Metanephros (tissue), 2 donors: ENCODE measurements around the gene KRTCAP2. TPM values are rescaled to one million over a fixed set of nuclear protein-coding genes. Genes with fewer than 3 reads are reported as not detected.

Experiments
- small RNA-seq: library from RNA; depleted of rRNA; stranded (forward); fragments of <200 nt; gene quantifications from one replicate; pipeline ENCODE3, GENCODE V24; 2014; ENCODE audit warnings: low replicate concordance
- total RNA-seq: library from RNA; depleted of rRNA; stranded (reverse); fragments of >200 nt; gene quantifications from one replicate; pipeline ENCODE4 v1.2.3, GENCODE V29; 2014

Gene KRTCAP2
- 80.7 TPM for total RNA-seq

DNA sequence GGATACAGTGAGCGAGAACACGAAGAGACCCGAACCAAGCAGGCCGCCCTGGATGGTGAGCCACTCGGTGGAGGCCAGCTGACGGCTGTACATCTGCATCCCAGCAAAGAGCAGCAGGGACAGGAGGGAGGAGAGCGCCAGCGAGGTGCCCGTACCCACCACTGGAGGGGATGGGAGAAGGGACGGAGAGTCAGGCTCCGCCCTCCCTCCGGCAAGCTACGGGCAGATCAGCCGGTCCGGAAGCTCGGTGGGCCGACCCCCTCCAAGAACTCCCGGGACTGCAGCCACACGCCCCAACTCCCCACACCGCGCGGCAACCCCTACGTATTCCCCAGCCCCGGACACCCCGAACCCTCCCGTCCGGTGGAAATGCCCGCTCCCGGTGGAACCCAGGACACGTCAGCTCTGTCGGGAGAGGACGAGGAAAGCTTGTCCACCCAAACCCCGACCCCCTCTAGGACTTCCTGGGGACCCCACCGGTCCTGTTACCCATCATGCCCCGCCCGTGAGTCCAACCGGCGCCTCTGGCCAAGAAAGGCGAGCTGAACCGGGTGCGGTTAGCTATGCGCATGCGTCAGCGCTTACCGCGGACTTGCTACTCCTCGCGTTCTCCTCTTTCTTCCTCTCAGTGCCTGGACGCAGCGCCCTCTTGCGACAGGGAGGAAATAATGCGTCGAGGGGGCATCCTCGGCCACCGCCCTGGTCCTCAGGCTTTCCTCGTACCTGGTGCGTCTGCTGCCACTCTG is at the start of gene KRTCAP2:
Gene KRTCAP2, minus strand, starts transcription at position 573 of the 746 bp plus-strand sequence. Its CDS starts 80 bp downstream, at position 493.

DNA sequence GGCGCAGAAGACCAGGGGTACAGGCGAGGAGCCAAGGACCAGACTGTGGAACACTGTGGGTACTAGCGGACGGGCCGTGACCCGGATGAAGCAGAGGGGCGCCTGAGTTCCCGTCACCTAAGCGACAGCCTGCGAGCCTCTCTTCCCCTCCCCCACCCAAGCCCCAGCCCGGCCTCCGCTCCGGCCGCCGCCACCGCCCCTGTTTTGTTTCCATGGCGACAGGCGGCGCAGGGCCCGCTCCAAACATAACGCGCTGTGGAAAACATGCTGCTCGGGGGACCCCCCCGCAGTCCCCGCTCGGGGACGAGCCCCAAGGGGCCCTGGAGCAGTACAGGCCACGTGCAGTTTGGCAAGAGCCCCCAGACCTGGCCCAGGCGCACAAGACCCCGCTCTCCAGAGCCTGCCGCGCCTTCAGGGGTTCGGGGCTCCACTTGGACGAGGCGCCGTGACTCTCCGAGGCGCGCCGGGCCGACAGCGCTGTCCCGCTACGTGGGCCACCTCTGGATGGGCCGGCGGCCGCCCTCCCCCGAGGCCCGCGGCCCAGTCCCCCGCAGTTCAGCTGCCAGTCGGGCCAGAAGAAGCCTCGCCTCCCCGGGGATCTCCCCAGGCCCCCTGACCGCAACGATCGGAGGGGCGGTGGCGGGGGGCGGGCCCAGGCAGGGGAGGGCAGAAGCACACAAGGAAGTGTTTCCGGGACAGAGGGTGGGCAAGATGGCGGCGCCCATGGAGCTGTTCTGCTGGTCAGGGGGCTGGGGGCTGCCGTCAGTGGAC is 35.6 kb upstream of the KRTCAP2 start, which contains the start of gene MTX1:
Gene MTX1, plus strand, starts transcription at position 155 of the 771 bp plus-strand sequence. Its CDS starts 110 bp downstream, at position 265.

DNA sequence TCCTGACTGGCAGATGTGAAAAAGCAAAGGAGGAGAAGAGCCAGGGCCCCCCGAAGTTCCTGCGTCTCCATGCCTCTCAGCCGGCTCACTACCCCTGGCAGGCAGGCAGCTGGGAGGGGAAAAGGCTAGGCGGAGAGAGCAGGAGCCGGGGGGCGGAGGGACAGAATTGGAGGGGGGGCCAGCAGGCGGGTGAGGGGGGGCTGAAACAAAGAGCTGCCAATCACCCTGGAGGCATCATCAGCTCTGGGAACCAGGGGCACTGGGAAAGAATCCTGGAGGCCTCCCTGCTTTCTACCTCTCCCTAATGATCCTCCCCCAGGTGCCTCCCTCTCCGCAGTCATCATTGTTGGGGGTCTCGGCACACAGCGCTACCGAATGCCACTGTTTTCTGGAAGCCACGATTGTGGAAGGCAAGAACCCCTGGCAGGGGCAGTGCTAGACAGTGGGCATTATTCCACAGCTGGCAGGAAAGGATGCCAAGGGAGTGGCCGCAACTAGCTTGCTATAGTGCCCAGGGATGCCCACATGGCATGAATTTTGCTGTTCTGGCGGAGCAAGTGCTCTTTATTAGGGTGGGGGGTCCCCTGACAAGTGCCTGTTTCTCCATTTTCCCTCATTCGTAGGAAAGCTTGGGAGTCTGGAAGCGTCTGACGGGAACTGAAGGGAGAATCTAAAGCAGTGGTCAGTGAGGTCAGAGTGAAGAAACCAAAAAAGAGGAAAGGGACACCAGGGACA is 34.9 kb upstream of the KRTCAP2 start, which contains the start of gene THBS3:
Gene THBS3, minus strand, starts transcription at position 92 of the 735 bp plus-strand sequence. Its CDS starts 21 bp downstream, at position 71.

DNA sequence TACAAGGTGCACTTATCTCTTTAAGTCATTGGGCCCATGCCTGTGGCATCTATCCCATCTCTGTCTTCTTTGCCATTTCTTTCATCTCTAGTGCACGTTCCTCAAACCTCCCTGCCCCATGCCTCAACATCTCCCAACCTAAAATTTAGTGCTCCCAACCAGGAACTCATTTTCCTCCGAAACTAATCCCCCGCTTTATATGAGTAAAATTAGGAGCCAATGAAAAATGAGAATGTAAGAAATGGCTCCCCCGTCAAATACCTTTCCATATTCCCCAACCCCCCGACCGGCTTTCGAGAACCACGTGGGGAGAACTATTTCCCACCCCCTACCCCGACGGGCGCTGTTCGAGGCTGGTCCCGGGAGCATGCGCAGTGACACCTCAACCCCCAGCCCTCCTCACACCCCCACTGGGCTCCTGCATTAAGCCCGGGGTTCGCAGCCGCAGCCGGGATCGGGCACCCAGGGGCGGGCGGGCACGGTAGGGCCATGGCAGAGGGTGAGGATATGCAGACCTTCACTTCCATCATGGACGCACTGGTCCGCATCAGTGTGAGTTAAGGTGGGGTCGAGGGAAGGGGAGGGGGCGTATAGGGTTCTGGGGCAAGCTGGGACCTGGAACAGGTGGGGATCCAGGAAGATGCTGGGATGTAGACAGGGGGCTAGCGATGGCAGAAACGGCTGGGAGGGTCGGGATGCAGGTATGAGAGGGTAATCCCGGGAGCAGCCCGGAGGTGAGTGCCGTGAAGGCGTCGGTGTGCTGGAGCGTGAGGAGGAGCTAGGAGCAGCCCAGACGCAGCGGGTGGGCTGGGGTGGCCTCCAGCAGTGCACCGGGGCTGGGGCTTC is 597 bp upstream of the KRTCAP2 start, which contains the start of gene TRIM46:
Gene TRIM46, plus strand, starts transcription at position 372 of the 846 bp plus-strand sequence. Its CDS starts 118 bp downstream, at position 490.

DNA sequence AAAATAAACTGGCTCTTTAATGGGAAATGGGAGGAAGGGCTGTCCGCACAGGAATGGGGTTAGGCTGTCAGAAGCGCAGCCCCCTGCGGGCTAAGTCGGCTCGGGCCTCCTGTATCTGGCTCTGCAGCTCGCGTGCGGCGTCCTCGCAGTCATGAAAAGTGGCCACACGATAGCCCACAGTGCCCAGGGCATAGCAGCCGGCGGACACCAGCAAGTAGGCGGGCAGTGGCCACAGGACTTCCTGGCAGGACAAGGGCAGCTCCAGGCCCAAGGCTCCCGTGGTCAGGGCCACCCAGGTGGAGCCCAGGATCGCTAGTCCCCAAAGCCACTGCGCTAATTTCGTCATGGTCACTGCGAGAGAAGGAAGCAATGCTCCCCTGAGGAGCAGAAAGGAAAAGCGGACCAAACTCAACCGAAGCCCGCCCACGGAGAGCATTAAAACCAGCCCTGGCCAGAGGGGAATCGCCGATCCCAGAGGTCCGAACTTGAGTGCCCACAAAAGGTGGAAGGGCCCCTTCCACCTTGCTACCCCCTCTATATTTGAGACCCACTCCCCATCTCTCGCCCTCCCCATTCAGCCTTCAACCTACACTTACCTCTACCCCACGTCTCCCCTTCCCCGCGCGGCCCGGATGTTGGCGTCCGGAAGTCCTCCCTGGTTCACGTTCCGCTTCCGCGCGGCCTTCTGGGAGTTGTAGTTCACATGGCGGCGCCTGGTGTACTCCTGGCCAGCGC is 33.0 kb downstream of the KRTCAP2 start, which contains the start of gene DPM3:
Gene DPM3, minus strand, starts transcription at position 637 of the 735 bp plus-strand sequence. Its CDS starts 291 bp downstream, at position 346.

DNA sequence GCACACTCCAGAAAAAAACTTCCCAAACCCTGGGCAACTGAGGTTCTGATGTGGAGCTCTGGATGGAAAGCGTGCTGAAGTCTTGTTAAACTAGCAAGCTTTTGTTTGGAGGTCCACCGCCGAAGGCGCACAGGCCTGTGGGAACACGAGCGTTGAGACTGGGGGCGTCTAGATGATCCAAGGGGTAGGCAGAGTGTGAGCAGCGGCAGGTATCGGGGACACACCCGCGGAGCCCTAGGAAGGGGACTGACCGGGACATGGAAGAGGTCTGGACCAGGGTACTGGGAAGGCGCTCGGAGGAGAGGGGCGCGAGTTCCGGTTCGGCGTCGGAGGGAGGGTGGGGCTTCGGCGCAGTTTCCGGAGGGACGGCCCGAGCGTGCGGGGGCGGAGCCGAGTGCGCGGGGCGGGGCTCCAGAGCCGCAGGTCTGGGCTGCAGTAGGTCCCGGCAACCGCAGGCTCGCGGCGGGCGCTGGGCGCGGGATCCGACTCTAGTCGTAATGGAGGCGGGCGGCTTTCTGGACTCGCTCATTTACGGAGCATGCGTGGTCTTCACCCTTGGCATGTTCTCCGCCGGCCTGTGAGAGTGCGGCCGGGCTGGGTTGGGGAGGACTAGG is 37.6 kb downstream of the KRTCAP2 start, which contains the start of gene SLC50A1:
Gene SLC50A1, plus strand, starts transcription at position 438 of the 614 bp plus-strand sequence. Its CDS starts 60 bp downstream, at position 498.

DNA sequence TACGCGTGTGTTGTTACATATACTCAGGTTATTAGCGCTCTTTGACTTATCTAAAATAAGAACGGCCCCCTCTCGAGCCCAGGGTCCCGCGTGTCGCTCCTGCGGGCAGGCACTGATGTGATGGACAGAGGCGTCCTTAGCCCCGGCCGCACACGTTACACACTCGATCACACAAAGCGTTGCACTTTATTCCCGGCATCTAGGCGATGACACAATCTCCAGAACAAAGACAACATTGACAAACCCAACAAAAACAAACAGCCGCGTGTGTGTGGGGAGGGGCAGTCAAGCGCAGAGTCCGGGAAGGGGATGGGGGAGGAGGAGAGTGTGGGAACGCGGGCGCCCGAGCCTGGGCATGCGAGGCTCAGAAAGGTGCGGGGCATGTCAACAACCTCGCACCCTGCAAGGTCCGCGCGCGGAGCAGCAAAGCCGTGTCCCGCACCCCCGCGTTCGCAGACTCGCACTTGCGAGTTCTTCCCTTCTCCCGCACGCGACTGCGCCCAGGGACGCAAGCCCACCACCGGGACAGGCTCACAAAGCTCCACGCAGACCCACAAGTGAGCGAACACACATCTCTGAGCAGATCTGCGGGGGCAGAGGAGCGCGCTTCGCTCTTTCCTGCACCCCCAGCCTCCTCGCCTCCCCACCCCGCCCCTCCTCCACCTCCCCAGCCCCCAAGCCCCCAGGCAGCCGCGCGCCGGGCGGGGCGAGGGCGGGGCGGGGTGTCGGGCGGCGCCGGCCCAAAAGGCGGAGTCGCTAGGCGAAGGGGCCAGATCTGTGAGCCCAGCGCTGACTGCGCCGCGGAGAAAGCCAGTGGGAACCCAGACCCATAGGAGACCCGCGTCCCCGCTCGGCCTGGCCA is 45.8 kb downstream of the KRTCAP2 start, which contains the start of gene EFNA1:
Gene EFNA1, plus strand, starts transcription at position 772 of the 862 bp plus-strand sequence. CDS start 102 bp downstream, outside the sequence.

Small RNA genes lying within 50 kb of the gene (small RNA-seq; reads per million reads assigned to genes)
- gene HMGN2P18 (not detected), gene RF00019 (not detected)

Other genes starting within 250 kb of the KRTCAP2 start
- 15.4 TPM for gene PMVK, start 236.6 kb downstream of the KRTCAP2 start, total RNA-seq
- gene PBXIP1, start 217.2 kb downstream of the KRTCAP2 start, total RNA-seq, result 122 TPM
- 22.4 TPM for gene PYGO2, start 211.5 kb downstream of the KRTCAP2 start, total RNA-seq
- gene SHC1, start 202.6 kb downstream of the KRTCAP2 start, total RNA-seq, result 56.2 TPM
- gene CKS1B, start 198.6 kb downstream of the KRTCAP2 start, total RNA-seq, result 33.5 TPM
- 18.3 TPM for gene FLAD1, start 190.0 kb downstream of the KRTCAP2 start, total RNA-seq
- not detected for gene LENEP, start 179.7 kb downstream of the KRTCAP2 start, total RNA-seq
- 18.6 TPM for gene ZBTB7B, start 170.5 kb downstream of the KRTCAP2 start, total RNA-seq
- 0.53 TPM for gene DCST2, start 139.5 kb downstream of the KRTCAP2 start, total RNA-seq
- not detected for gene DCST1, start 139.5 kb downstream of the KRTCAP2 start, total RNA-seq
- gene ADAM15, start 122.0 kb downstream of the KRTCAP2 start, total RNA-seq, result 49.9 TPM
- gene EFNA4, start 109.6 kb downstream of the KRTCAP2 start, total RNA-seq, result 11.8 TPM
- 6.0 TPM for gene EFNA3, start 94.5 kb downstream of the KRTCAP2 start, total RNA-seq
- gene EFNA1, start 45.4 kb downstream of the KRTCAP2 start, total RNA-seq, result 74.2 TPM
- gene SLC50A1, start 37.5 kb downstream of the KRTCAP2 start, total RNA-seq, result 33.7 TPM
- gene DPM3, start 32.8 kb downstream of the KRTCAP2 start, total RNA-seq, result 33.9 TPM
- gene TRIM46, start 545 bp upstream of the KRTCAP2 start, total RNA-seq, result 2.3 TPM
- 27.5 TPM for gene THBS3, start 34.6 kb upstream of the KRTCAP2 start, total RNA-seq
- 41.6 TPM for gene MTX1, start 35.4 kb upstream of the KRTCAP2 start, total RNA-seq
- gene ENTREP3, start 82.2 kb upstream of the KRTCAP2 start, total RNA-seq, result 12.8 TPM
- gene SCAMP3, start 89.1 kb upstream of the KRTCAP2 start, total RNA-seq, result 45.5 TPM
- 63.5 TPM for gene CLK2, start 100.2 kb upstream of the KRTCAP2 start, total RNA-seq
- gene HCN3, start 104.2 kb upstream of the KRTCAP2 start, total RNA-seq, result 4.6 TPM
- gene PKLR, start 128.1 kb upstream of the KRTCAP2 start, total RNA-seq, result 3.3 TPM
- 111 TPM for gene FDPS, start 135.6 kb upstream of the KRTCAP2 start, total RNA-seq
- gene RUSC1, start 147.6 kb upstream of the KRTCAP2 start, total RNA-seq, result 27.9 TPM